HG02973 (cell line): ENCODE data around the gene ADIPOR2.
"Not testable (repeated sequence)": the region's sequence is repeated elsewhere in the genome, so short reads cannot be mapped to it uniquely, and the experiment has no call there.

Experiments
- ATAC-seq: cut with Tn5 transposase; IDR thresholded peaks from one replicate; pipeline ENCODE4 v1.9.1; 2021; ENCODE audit warnings: moderate library complexity; ENCODE audit not compliant: unreplicated experiment

ADIPOR2 gene

GRCh38 chr12:1731019-1731687, 40.3 kb downstream of the ADIPOR2 start:
- ATAC-seq = no peak

GRCh38 chr12:1731688-1732078, 40.8 kb downstream of the ADIPOR2 start:
- ATAC-seq = not testable (repeated sequence)

GRCh38 chr12:1732914-1733313, 42.0 kb downstream of the ADIPOR2 start:
- no peak for ATAC-seq

GRCh38 chr12:1733712-1734111, 42.8 kb downstream of the ADIPOR2 start:
- not testable (repeated sequence) for ATAC-seq

- no peak for ATAC-seq
Measured at GRCh38 chr12:1737652-1738286, 46.9 kb downstream of the ADIPOR2 start.

GRCh38 chr12:1738446-1738845, 47.6 kb downstream of the ADIPOR2 start:
- no peak for ATAC-seq

- ATAC-seq = no peak
Measured at GRCh38 chr12:1739368-1739767, 48.5 kb downstream of the ADIPOR2 start.

GRCh38 chr12:1740161-1740948, 49.5 kb downstream of the ADIPOR2 start:
- ATAC-seq = no peak

GRCh38 chr12:1741154-1741949, 50.5 kb downstream of the ADIPOR2 start:
- ATAC-seq = no peak

GRCh38 chr12:1744932-1745331, 54.1 kb downstream of the ADIPOR2 start:
- no peak for ATAC-seq

GRCh38 chr12:1747609-1748008, 56.7 kb downstream of the ADIPOR2 start:
- ATAC-seq = no peak

- no peak for ATAC-seq
Measured at GRCh38 chr12:1749019-1749418, 58.1 kb downstream of the ADIPOR2 start.

GRCh38 chr12:1750300-1750699, 59.4 kb downstream of the ADIPOR2 start:
- no peak for ATAC-seq

- no peak for ATAC-seq
Measured at GRCh38 chr12:1758376-1758775, 67.5 kb downstream of the ADIPOR2 start.

- ATAC-seq = no peak
Measured at GRCh38 chr12:1758887-1759286, 68.0 kb downstream of the ADIPOR2 start.

- no peak for ATAC-seq
Measured at GRCh38 chr12:1760566-1761382, 69.9 kb downstream of the ADIPOR2 start.

GRCh38 chr12:1761857-1762256, 71.0 kb downstream of the ADIPOR2 start:
- no peak for ATAC-seq

GRCh38 chr12:1763153-1763552, 72.3 kb downstream of the ADIPOR2 start:
- no peak for ATAC-seq

GRCh38 chr12:1766110-1766509, 75.2 kb downstream of the ADIPOR2 start:
- no peak for ATAC-seq

- no peak for ATAC-seq
Measured at GRCh38 chr12:1767407-1768090, 76.7 kb downstream of the ADIPOR2 start.
